ENCODE data around the gene EPHB2. TPM values are rescaled to one million over a fixed set of nuclear protein-coding genes. Genes with fewer than 3 reads are reported as not detected.

Gene EPHB2
- polyA plus RNA-seq, 2 of the 4 experiments (the other 2 are of a cell fraction), result 13.0 to 35.3 TPM

DNA sequence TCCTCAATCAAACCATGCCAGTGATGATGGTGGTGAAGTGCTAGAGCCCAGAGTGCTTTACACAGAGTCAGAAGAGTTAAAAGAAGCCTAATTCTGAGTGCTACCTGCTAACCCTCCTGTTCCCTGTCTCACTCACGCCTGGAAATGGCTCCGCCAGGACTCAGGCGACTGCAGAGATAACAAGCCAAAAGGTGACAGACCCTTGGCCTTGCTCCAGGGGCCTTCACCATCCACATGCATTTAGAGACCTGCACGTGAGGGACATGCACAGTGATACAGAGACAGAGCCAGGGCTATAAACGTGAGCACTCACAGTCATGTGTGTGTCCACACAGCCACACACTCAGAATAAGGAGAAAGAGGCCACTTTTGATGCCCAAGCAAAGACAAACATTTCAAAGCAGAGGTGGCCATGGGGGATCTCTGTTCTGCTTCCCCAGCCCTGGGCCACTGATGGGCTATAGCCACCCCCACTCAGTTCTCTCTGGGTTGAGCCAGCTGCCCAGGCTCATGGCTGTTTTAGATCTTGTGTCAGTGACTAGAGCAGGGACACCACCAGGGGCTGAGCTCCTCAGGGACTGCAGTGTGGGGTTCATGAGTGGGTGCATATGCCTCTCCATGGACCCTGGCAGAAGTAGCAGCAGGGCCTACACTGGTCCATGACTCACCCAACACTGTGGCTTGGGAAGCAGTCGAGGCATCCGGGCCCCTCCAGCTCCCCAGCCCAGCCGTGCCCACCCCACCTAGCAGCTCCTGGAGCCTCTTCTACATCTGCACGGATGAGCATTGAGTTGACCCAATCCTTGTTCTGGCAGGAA is 117.2 kb downstream of the EPHB2 start:
- H3K4me2 ChIP-seq, result no peak overlapping the region

DNA sequence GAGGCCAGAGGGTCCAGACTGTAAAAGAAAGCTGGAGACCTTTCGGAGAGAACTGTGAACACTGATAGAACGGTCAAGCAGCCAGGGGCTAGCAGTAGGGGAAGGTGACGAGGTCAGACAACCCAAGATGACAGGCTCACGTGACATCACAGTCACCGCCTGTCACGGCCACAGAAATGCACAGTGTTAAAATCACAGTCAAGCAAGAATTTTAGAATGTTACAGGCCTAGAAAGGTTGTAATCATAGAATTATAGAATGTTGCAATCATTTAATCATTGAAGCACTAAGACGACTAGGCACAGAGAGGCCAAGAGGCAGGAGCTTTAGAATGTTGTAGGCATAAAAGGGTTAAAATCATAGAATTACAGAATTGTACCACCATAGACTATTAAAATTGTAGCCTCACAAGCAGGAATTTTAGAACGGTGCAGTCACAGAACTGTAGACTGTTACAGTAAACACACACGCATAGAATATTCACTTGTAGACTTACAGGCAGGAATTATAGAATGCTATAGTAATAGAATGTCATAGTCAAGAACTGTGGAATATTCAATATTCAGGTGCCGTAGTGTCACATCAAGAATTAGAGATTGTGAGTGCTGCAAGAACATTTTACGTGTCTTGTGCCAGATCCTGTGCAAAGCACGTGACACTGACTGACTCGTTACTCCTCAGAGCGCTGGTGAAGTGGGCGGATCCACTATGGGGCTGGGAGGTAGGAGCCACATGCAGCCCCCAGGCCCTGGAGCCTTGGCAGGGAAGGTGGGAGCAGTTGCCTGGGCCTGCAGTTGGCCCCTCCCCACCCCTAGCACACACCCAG is 118.1 kb downstream of the EPHB2 start:
- Histone ChIP-seq H3K9me3 (no peaks in the 10 kb centered on the region), H3K4me2 (no peak overlapping the region), H3K4me3 (no peak overlapping the region), H3K27ac (peak overlapping the region in 1 of 2 experiments; percentile 48; a peak in 1 of 6 replicates), H3K4me1 (peaks cover 66% of the 10 kb centered on the region)
- CTCF ChIA-PET, result interaction anchor here (1.3 kb wide), 1 partner anchor 33 kb away, joined by 3 read pairs; no protein-coding TSS in a partner anchor
- ATAC-seq, result no peak
- DNase-seq (ENCODE audit: low read depth in 1 of 2, low spot score in 1 of 2), result no peak
- POLR2A ChIA-PET, result no interaction called here
- FAIRE-seq, result no peak
- WGBS (ENCODE audit: missing lambda C conversion rate), result 81% methylated on average over 15 of the region's 15 CpGs
- TF ChIP-seq EHMT2 (IDR thresholded peaks at IDR 0.05; ENCODE audit: low read depth), result no peak
- TF ChIP-seq RAD21 (conservative IDR thresholded peaks at IDR 0.05 in 1 of 2, IDR thresholded peaks at IDR 0.05 in 1 of 2), result no peak
- no peak for TF ChIP-seq HOXA7 (CRISPR knock-in tag; IDR thresholded peaks at IDR 0.05)
- TF ChIP-seq RCOR1 (IDR thresholded peaks at IDR 0.05; ENCODE audit: low read depth, low read length), result no peak
- TF ChIP-seq, protein P1, sequence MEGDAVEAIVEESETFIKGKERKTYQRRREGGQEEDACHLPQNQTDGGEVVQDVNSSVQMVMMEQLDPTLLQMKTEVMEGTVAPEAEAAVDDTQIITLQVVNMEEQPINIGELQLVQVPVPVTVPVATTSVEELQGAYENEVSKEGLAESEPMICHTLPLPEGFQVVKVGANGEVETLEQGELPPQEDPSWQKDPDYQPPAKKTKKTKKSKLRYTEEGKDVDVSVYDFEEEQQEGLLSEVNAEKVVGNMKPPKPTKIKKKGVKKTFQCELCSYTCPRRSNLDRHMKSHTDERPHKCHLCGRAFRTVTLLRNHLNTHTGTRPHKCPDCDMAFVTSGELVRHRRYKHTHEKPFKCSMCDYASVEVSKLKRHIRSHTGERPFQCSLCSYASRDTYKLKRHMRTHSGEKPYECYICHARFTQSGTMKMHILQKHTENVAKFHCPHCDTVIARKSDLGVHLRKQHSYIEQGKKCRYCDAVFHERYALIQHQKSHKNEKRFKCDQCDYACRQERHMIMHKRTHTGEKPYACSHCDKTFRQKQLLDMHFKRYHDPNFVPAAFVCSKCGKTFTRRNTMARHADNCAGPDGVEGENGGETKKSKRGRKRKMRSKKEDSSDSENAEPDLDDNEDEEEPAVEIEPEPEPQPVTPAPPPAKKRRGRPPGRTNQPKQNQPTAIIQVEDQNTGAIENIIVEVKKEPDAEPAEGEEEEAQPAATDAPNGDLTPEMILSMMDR (IDR thresholded peaks at IDR 0.05), result no peak
- no peak for TF ChIP-seq FOSL2 (IDR thresholded peaks at IDR 0.05)
- no peak for TF ChIP-seq FOSL2 (CRISPR knock-in tag; IDR thresholded peaks at IDR 0.05)
- no peak for TF ChIP-seq JUN (IDR thresholded peaks at IDR 0.05)
- TF ChIP-seq, protein P2, sequence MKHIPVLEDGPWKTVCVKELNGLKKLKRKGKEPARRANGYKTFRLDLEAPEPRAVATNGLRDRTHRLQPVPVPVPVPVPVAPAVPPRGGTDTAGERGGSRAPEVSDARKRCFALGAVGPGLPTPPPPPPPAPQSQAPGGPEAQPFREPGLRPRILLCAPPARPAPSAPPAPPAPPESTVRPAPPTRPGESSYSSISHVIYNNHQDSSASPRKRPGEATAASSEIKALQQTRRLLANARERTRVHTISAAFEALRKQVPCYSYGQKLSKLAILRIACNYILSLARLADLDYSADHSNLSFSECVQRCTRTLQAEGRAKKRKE (CRISPR knock-in tag; IDR thresholded peaks at IDR 0.05; ENCODE audit: low read depth), result no peak
- TF ChIP-seq ZSCAN20 (CRISPR knock-in tag; IDR thresholded peaks at IDR 0.05), result no peak
- no peak for TF ChIP-seq MAZ (IDR thresholded peaks at IDR 0.05; ENCODE audit: borderline replicate concordance, low read depth, low read length)
- TF ChIP-seq RFX5 (IDR thresholded peaks at IDR 0.05), result no peak
- TF ChIP-seq CBX2 (IDR thresholded peaks at IDR 0.05; ENCODE audit: borderline replicate concordance, low read depth), result no peak
- TF ChIP-seq ZC3H11A (IDR thresholded peaks at IDR 0.05), result no peak
- TF ChIP-seq CBX8 (IDR thresholded peaks at IDR 0.05), result no peak

More for the DNA sequence above, 117.2 kb downstream of the EPHB2 start:
- peaks cover 58% of the 10 kb centered on the region for H3K4me1 ChIP-seq
- ChIA-PET CTCF (interaction anchor here (0.6 kb wide), 1 partner anchor 119 kb away, joined by 3 read pairs; no protein-coding TSS in a partner anchor), POLR2A (no interaction called here)
- ATAC-seq, result no peak
- H3K4me3 ChIP-seq, result no peak overlapping the region
- no peak for DNase-seq (ENCODE audit: low read depth in 1 of 2, low spot score in 1 of 2)
- no peak for FAIRE-seq
- H3K27ac ChIP-seq, result peak overlapping the region in 1 of 2 experiments; percentile 23; a peak in 1 of 6 replicates
- no peak for TF ChIP-seq FOSB (CRISPR knock-in tag; IDR thresholded peaks at IDR 0.05)
- no peak for TF ChIP-seq FOXS1 (CRISPR knock-in tag; IDR thresholded peaks at IDR 0.05)
- no peak for TF ChIP-seq HOXB13 (CRISPR knock-in tag; IDR thresholded peaks at IDR 0.05; ENCODE audit: low read depth)
- TF ChIP-seq TP53 (CRISPR knock-in tag; IDR thresholded peaks at IDR 0.05), result no peak
- TF ChIP-seq JUNB (IDR thresholded peaks at IDR 0.05), result no peak
- TF ChIP-seq POLR2AphosphoS2 (conservative IDR thresholded peaks at IDR 0.05; ENCODE audit: low read length), result no peak
- TF ChIP-seq HOXA7 (CRISPR knock-in tag; IDR thresholded peaks at IDR 0.05), result no peak
- TF ChIP-seq BHLHE40 (IDR thresholded peaks at IDR 0.05; ENCODE audit: low read depth, low read length), result no peak
- TF ChIP-seq FOSL2 (IDR thresholded peaks at IDR 0.05), result no peak
- TF ChIP-seq FOSL2 (CRISPR knock-in tag; IDR thresholded peaks at IDR 0.05), result no peak
- TF ChIP-seq POLR2A (IDR thresholded peaks at IDR 0.05; ENCODE audit: low read length), result no peak
- no peak for TF ChIP-seq HEYL (CRISPR knock-in tag; IDR thresholded peaks at IDR 0.05)
- no peak for TF ChIP-seq ZFP36 (IDR thresholded peaks at IDR 0.05; ENCODE audit: borderline replicate concordance, partially characterized antibody)
- no peaks in the 10 kb centered on the region for H3K9me3 ChIP-seq
- 94% methylated on average over 6 of the region's 9 CpGs for WGBS (ENCODE audit: missing lambda C conversion rate)
